Measurements from ENCODE around the gene TGFBR1. TPM values are rescaled to one million over a fixed set of nuclear protein-coding genes. Genes with fewer than 3 reads are reported as not detected.

Gene TGFBR1
- polyA plus RNA-seq, 1 of the 3 experiments (the other 2 are of a cell fraction) = 15.3 TPM

GRCh38 chr9:99135456-99135855, 30.5 kb downstream of the TGFBR1 start:
- no peak for TF ChIP-seq SMC3 (IDR thresholded peaks at IDR 0.05; ENCODE audit: low read depth, low read length)
- TF ChIP-seq RFX5 (IDR thresholded peaks at IDR 0.05; ENCODE audit: low read length) = no peak
- no peak for TF ChIP-seq MEF2A (IDR thresholded peaks at IDR 0.05; ENCODE audit: borderline replicate concordance, low read depth)
- no peak for TF ChIP-seq CTCF (IDR thresholded peaks at IDR 0.05)
- no peak for TF ChIP-seq RXRA (IDR thresholded peaks at IDR 0.05; ENCODE audit: borderline replicate concordance, low read depth)
- no peak for TF ChIP-seq SIN3A (IDR thresholded peaks at IDR 0.05; ENCODE audit: borderline replicate concordance, low read depth, low read length)
- no peak for TF ChIP-seq ELF1 (IDR thresholded peaks at IDR 0.05)
- TF ChIP-seq GATA2 (CRISPR knock-in tag; IDR thresholded peaks at IDR 0.05) = no peak
- TF ChIP-seq PBX3 (IDR thresholded peaks at IDR 0.05) = no peak
- TF ChIP-seq NRF1 (IDR thresholded peaks at IDR 0.05; ENCODE audit: low read depth, low read length) = no peak
- no peak for TF ChIP-seq MAX (IDR thresholded peaks at IDR 0.05; ENCODE audit: low read depth)
- no peak for TF ChIP-seq TAF1 (IDR thresholded peaks at IDR 0.05; ENCODE audit: borderline replicate concordance, low read depth, low read length)
- TF ChIP-seq FOXJ3 (CRISPR knock-in tag; IDR thresholded peaks at IDR 0.05) = no peak
- TF ChIP-seq YY1 (IDR thresholded peaks at IDR 0.05; ENCODE audit: low read depth) = no peak
- TF ChIP-seq FOXM1 (IDR thresholded peaks at IDR 0.05; ENCODE audit: low read depth) = no peak
- no peak for TF ChIP-seq TEAD4 (IDR thresholded peaks at IDR 0.05; ENCODE audit: borderline replicate concordance, insufficient read depth)
- no peak for TF ChIP-seq RAD21 (IDR thresholded peaks at IDR 0.05; ENCODE audit: low read length)
- TF ChIP-seq REST (IDR thresholded peaks at IDR 0.05; ENCODE audit: low read depth, low read length) = no peak
- TF ChIP-seq FOSL2 (IDR thresholded peaks at IDR 0.05; ENCODE audit: borderline replicate concordance, low read depth) = no peak
- Histone ChIP-seq H3K4me2 (peak overlapping the region; percentile 19; the same call in 1 of the 2 replicates), H3K9ac (no peak overlapping the region), H3K27ac (ENCODE audit: low read depth in 2 of 2, low read length in 1 of 2) (peak overlapping the region in 1 of 2 experiments; percentile 48; a peak in 1 of 4 replicates), H3K4me1 (ENCODE audit: control insufficient read depth in 1 of 2, insufficient read depth in 2 of 2, low read depth in 1 of 2, low read length in 1 of 2) (peaks cover 0 to 6% of the 10 kb centered on the region in 2 experiments; a peak in 3 of 4 replicates), H3K79me2 (ENCODE audit: insufficient read depth) (peaks cover 39% of the 10 kb centered on the region), H3F3A (replicated peaks; ENCODE audit: insufficient read depth) (peaks cover 12% of the 10 kb centered on the region), H3K36me3 (replicated peaks in 1 of 2; ENCODE audit: control insufficient read depth in 1 of 2, insufficient read depth in 2 of 2, low read length in 1 of 2) (peaks cover 9 to 38% of the 10 kb centered on the region in 2 experiments), H3K9me2 (no peaks in the 10 kb centered on the region), H3K9me3 (no peaks in the 10 kb centered on the region), H3K4me3 (ENCODE audit: low read depth in 2 of 2, low read length in 1 of 2) (no peak overlapping the region), H3K27me3 (ENCODE audit: insufficient read depth) (no peaks in the 10 kb centered on the region), H4K20me1 (ENCODE audit: insufficient read depth) (peaks cover 5% of the 10 kb centered on the region; the same call in 1 of the 2 replicates), H2AFZ (ENCODE audit: low read depth) (no peak overlapping the region)
- DNase-seq = no peak
- WGBS (ENCODE audit: low lambda C conversion rate) = 95% methylated on average over 4 of the region's 4 CpGs
- ChIA-PET POLR2A (no interaction called here), CTCF (interaction anchor here (1.5 to 8.7 kb wide), 2 partner anchors 137 to 287 kb away, joined by 5 to 131 read pairs; no protein-coding TSS in a partner anchor)
